ENCODE data around the gene BPHL. TPM values are rescaled to one million over a fixed set of nuclear protein-coding genes. Genes with fewer than 3 reads are reported as not detected.
"Not testable (repeated sequence)": the region's sequence is repeated elsewhere in the genome, so short reads cannot be mapped to it uniquely, and the experiment has no call there.

The BPHL gene
- 10 to 100 TPM; 12.5 to 14.8 TPM for total RNA-seq

- Mint-ChIP-seq H3K27ac (peak within 1 kb of the TSS; percentile 76), H3K36me3 (ENCODE audit: insufficient read depth in 2 of 2) (peaks cover 0 to under 1% of the 10 kb centered on the region in 2 donors), H3K4me1 (ENCODE audit: low read depth) (peaks cover 29% of the 10 kb centered on the region), H3K9me3 (no peaks in the 10 kb centered on the region), H3K4me3 (peak within 1 kb of the TSS; percentile 87 to 88), H3K27me3 (ENCODE audit: low read depth) (no peaks in the 10 kb centered on the region)
- DNase-seq = peak; percentile 100
- peak; percentile 93 for ATAC-seq (replicated peaks in 1 of 2)
Measured at GRCh38 chr6:3118353-3119039, at the start of gene BPHL. Gene BPHL, plus strand, starts transcription at chr6:3118711. Its CDS starts 30 bp downstream, at chr6:3118741.

- Mint-ChIP-seq H3K4me1 (ENCODE audit: low read depth) (peaks cover 75% of the 10 kb centered on the region), H3K36me3 (ENCODE audit: insufficient read depth in 2 of 2) (peaks cover 2 to 4% of the 10 kb centered on the region in 2 donors), H3K9me3 (no peaks in the 10 kb centered on the region), H3K4me3 (peak overlapping the region in 1 of 2 donors; percentile 33), H3K27me3 (ENCODE audit: low read depth) (no peaks in the 10 kb centered on the region), H3K27ac (peak overlapping the region; percentile 36)
- ATAC-seq (replicated peaks in 1 of 2) (no peak), DNase-seq (no peak)
Measured at GRCh38 chr6:3071568-3071967, 46.9 kb upstream of the BPHL start.

GRCh38 chr6:3072798-3073197 lies 45.7 kb upstream of the BPHL start:
- Mint-ChIP-seq H3K4me1 (ENCODE audit: low read depth) (peaks cover 68% of the 10 kb centered on the region), H3K9me3 (no peaks in the 10 kb centered on the region), H3K27me3 (ENCODE audit: low read depth) (no peaks in the 10 kb centered on the region), H3K27ac (no peak overlapping the region), H3K4me3 (no peak overlapping the region), H3K36me3 (ENCODE audit: insufficient read depth in 2 of 2) (peaks cover 6 to 11% of the 10 kb centered on the region in 2 donors)
- ATAC-seq (replicated peaks in 1 of 2) (no peak), DNase-seq (no peak)

GRCh38 chr6:3073382-3073781 lies 45.1 kb upstream of the BPHL start:
- Mint-ChIP-seq H3K27ac (no peak overlapping the region), H3K36me3 (ENCODE audit: insufficient read depth in 2 of 2) (peaks cover 10 to 17% of the 10 kb centered on the region in 2 donors), H3K27me3 (ENCODE audit: low read depth) (no peaks in the 10 kb centered on the region), H3K4me1 (ENCODE audit: low read depth) (peaks cover 63% of the 10 kb centered on the region), H3K4me3 (no peak overlapping the region), H3K9me3 (no peaks in the 10 kb centered on the region)
- ATAC-seq (replicated peaks in 1 of 2) (no peak), DNase-seq (no peak)

- Mint-ChIP-seq H3K27me3 (ENCODE audit: low read depth) (no peaks in the 10 kb centered on the region), H3K4me1 (ENCODE audit: low read depth) (peaks cover 46% of the 10 kb centered on the region), H3K4me3 (peak overlapping the region; percentile 62 to 76), H3K36me3 (ENCODE audit: insufficient read depth in 2 of 2) (peaks cover 11 to 22% of the 10 kb centered on the region in 2 donors), H3K9me3 (no peaks in the 10 kb centered on the region), H3K27ac (peak overlapping the region; percentile 91)
- DNase-seq (no peak), ATAC-seq (replicated peaks in 1 of 2) (no peak)
Measured at GRCh38 chr6:3075772-3076113, 42.8 kb upstream of the BPHL start.

GRCh38 chr6:3076320-3076719 lies 42.2 kb upstream of the BPHL start:
- H3K27ac Mint-ChIP-seq = peak overlapping the region; percentile 91
- no peaks in the 10 kb centered on the region for H3K27me3 Mint-ChIP-seq (ENCODE audit: low read depth)
- ATAC-seq (replicated peaks in 1 of 2) = no peak
- H3K4me3 Mint-ChIP-seq = no peak overlapping the region
- no peak for DNase-seq
- H3K9me3 Mint-ChIP-seq = no peaks in the 10 kb centered on the region
- H3K36me3 Mint-ChIP-seq (ENCODE audit: insufficient read depth in 2 of 2) = peaks cover 14 to 28% of the 10 kb centered on the region in 2 donors
- peaks cover 40% of the 10 kb centered on the region for H3K4me1 Mint-ChIP-seq (ENCODE audit: low read depth)

GRCh38 chr6:3077430-3077829 lies 41.1 kb upstream of the BPHL start:
- no peak for DNase-seq
- H3K27ac Mint-ChIP-seq = no peak overlapping the region
- H3K27me3 Mint-ChIP-seq (ENCODE audit: low read depth) = no peaks in the 10 kb centered on the region
- H3K36me3 Mint-ChIP-seq (ENCODE audit: insufficient read depth in 2 of 2) = peaks cover 14 to 31% of the 10 kb centered on the region in 2 donors
- no peaks in the 10 kb centered on the region for H3K9me3 Mint-ChIP-seq
- H3K4me3 Mint-ChIP-seq = no peak overlapping the region
- ATAC-seq (replicated peaks in 1 of 2) = no peak
- H3K4me1 Mint-ChIP-seq (ENCODE audit: low read depth) = peaks cover 34% of the 10 kb centered on the region

- Mint-ChIP-seq H3K36me3 (ENCODE audit: insufficient read depth in 2 of 2) (peaks cover 14 to 36% of the 10 kb centered on the region in 2 donors), H3K4me1 (ENCODE audit: low read depth) (peaks cover 22% of the 10 kb centered on the region)
- H3K27me3 Mint-ChIP-seq (ENCODE audit: low read depth); H3K9me3 Mint-ChIP-seq; DNase-seq; H3K4me3 Mint-ChIP-seq; ATAC-seq (replicated peaks in 1 of 2); H3K27ac Mint-ChIP-seq: not testable (repeated sequence)
Measured at GRCh38 chr6:3078952-3079351, 39.6 kb upstream of the BPHL start.

GRCh38 chr6:3079682-3080081 lies 38.8 kb upstream of the BPHL start:
- no peaks in the 10 kb centered on the region for H3K27me3 Mint-ChIP-seq (ENCODE audit: low read depth)
- ATAC-seq (replicated peaks in 1 of 2) = no peak
- peaks cover 15 to 42% of the 10 kb centered on the region in 2 donors for H3K36me3 Mint-ChIP-seq (ENCODE audit: insufficient read depth in 2 of 2)
- no peak overlapping the region for H3K4me3 Mint-ChIP-seq
- DNase-seq = no peak
- no peaks in the 10 kb centered on the region for H3K9me3 Mint-ChIP-seq
- H3K27ac Mint-ChIP-seq = peak overlapping the region; percentile 47
- peaks cover 19% of the 10 kb centered on the region for H3K4me1 Mint-ChIP-seq (ENCODE audit: low read depth)

GRCh38 chr6:3081960-3082359 lies 36.6 kb upstream of the BPHL start:
- Mint-ChIP-seq H3K4me3 (no peak overlapping the region), H3K27me3 (ENCODE audit: low read depth) (no peaks in the 10 kb centered on the region), H3K4me1 (ENCODE audit: low read depth) (peaks cover 5% of the 10 kb centered on the region), H3K9me3 (no peaks in the 10 kb centered on the region), H3K36me3 (ENCODE audit: insufficient read depth in 2 of 2) (peaks cover 20 to 48% of the 10 kb centered on the region in 2 donors), H3K27ac (no peak overlapping the region)
- ATAC-seq (replicated peaks in 1 of 2) = no peak
- no peak for DNase-seq

GRCh38 chr6:3085074-3085473 lies 33.4 kb upstream of the BPHL start:
- ATAC-seq (replicated peaks in 1 of 2) (no peak), DNase-seq (no peak)
- Mint-ChIP-seq H3K9me3 (no peaks in the 10 kb centered on the region), H3K4me3 (no peak overlapping the region), H3K27ac (peak overlapping the region; percentile 44), H3K4me1 (ENCODE audit: low read depth) (no peaks in the 10 kb centered on the region), H3K36me3 (ENCODE audit: insufficient read depth in 2 of 2) (peaks cover 15 to 43% of the 10 kb centered on the region in 2 donors), H3K27me3 (ENCODE audit: low read depth) (no peaks in the 10 kb centered on the region)

- ATAC-seq (replicated peaks in 1 of 2) (no peak), DNase-seq (no peak)
- Mint-ChIP-seq H3K27me3 (ENCODE audit: low read depth) (no peaks in the 10 kb centered on the region), H3K4me1 (ENCODE audit: low read depth) (no peaks in the 10 kb centered on the region), H3K4me3 (no peak overlapping the region), H3K9me3 (peaks cover 0 to 2% of the 10 kb centered on the region in 2 donors), H3K36me3 (ENCODE audit: insufficient read depth in 2 of 2) (peaks cover 16 to 41% of the 10 kb centered on the region in 2 donors), H3K27ac (no peak overlapping the region)
Measured at GRCh38 chr6:3086282-3086946, 32.1 kb upstream of the BPHL start.

GRCh38 chr6:3088446-3088845 lies 30.1 kb upstream of the BPHL start:
- Mint-ChIP-seq H3K27me3 (ENCODE audit: low read depth) (no peaks in the 10 kb centered on the region), H3K4me3 (no peak overlapping the region), H3K4me1 (ENCODE audit: low read depth) (no peaks in the 10 kb centered on the region), H3K27ac (peak overlapping the region; percentile 15), H3K9me3 (peaks cover 0 to 2% of the 10 kb centered on the region in 2 donors), H3K36me3 (ENCODE audit: insufficient read depth in 2 of 2) (peaks cover 16 to 35% of the 10 kb centered on the region in 2 donors)
- peak in 1 of 2 donors; percentile 57 for ATAC-seq (replicated peaks in 1 of 2)
- DNase-seq = peak in 1 of 2 donors; percentile 13

All from activated T-cell treated with anti-CD3 and anti-CD28 coated beads, Interleukin-2, amount 50 U/mL, for 72 hours (primary cell).